Measurements from ENCODE around the gene ZNF141. TPM values are rescaled to one million over a fixed set of nuclear protein-coding genes. Genes with fewer than 3 reads are reported as not detected.

The ZNF141 gene
- total and polyA plus RNA-seq, 2 of the 8 experiments (the other 6 are each of a cell fraction or from before 2014, with no cell fraction given), result 8.5 to 50.8 TPM

DNA sequence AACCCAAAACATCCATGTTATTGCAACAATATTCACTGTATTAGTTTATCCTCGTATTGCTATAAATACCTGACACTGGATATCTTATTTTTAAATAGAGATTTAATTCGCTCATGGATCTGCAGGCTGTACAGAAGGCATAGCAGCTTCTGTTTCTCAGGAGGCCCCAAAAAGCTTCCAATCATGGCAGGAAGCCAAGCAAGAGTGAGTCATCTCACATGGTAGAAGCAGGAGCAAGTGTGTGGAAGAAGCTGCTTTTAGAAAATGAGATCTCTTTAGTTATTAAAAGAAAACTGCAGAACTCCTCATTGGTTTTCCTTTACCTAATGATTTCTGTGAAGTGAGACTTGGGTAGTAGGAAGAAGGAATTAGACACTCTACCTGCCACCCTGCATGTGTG is 48.7 kb upstream of the ZNF141 start (continued):
- TF ChIP-seq KDM4A (IDR thresholded peaks at IDR 0.05; ENCODE audit: low read depth, low read length, severe bottlenecking), result no peak
- TF ChIP-seq MAFK (IDR thresholded peaks at IDR 0.05; ENCODE audit: low read depth, low read length), result no peak
- TF ChIP-seq HDAC2 (IDR thresholded peaks at IDR 0.05; ENCODE audit: borderline replicate concordance in 1 of 2, low read depth in 2 of 2, low read length in 2 of 2), result no peak
- TF ChIP-seq EZH2 (IDR thresholded peaks at IDR 0.05; ENCODE audit: low read depth, low read length, severe bottlenecking), result no peak
- TF ChIP-seq BCL11A (IDR thresholded peaks at IDR 0.05; ENCODE audit: low read depth in 2 of 2, low read length in 2 of 2), result no peak
- no peak for TF ChIP-seq ATF2 (IDR thresholded peaks at IDR 0.05; ENCODE audit: low read length)

Measured in H1 (cell line).